IMR-90 (cell line): Measurements from ENCODE around the gene MCTP2. TPM values are rescaled to one million over a fixed set of nuclear protein-coding genes. Genes with fewer than 3 reads are reported as not detected.

ENCODE experiments used
- ATAC-seq: fragments of 200-7000 bp; cut with Tn5 transposase; 2 replicates; pipeline ENCODE4 v1.9.1; 2020; ENCODE audit warnings: low read depth, mild to moderate bottlenecking, moderate library complexity
- BruUV-seq: library from RNA; stranded (reverse); fragments of 400-500 nt; replicated peaks from 2 replicates; lab custom pipeline; 2021; lab: Mats Ljungman, UMichigan
- CTCF ChIA-PET: fragments of 300-600 bp; formaldehyde crosslinking; extraction: SDS; loops from one replicate; lab custom pipeline; 2021; ENCODE audit warnings: antibody characterized with exemption; lab: Yijun Ruan, JAX
- POLR2A ChIA-PET: fragments of 300-600 bp; sonication (Branson Sonifier 250); formaldehyde crosslinking; loops from one replicate; lab custom pipeline; 2022; ENCODE audit warnings: antibody characterized with exemption; ENCODE audit not compliant: unreplicated experiment; lab: Charles Lee
- DNase-seq: peaks from one replicate; pipeline ENCODE4 v3.0.0; 2013
- H2AFZ ChIP-seq: replicated peaks from 2 replicates; pipeline ENCODE3; 2013; ENCODE audit warnings: low read length, mild to moderate bottlenecking; ENCODE audit not compliant: poor library complexity
- H2AK5ac ChIP-seq: 2 replicates; pipeline ENCODE4 v1.6.1; 2013; ENCODE audit warnings: low read depth, low read length, inconsistent platforms
- H2AK9ac ChIP-seq: replicated peaks from 2 replicates; pipeline ENCODE3; 2013; ENCODE audit warnings: mild to moderate bottlenecking, low read depth, low read length, moderate library complexity; ENCODE audit not compliant: poor library complexity
- H2BK120ac ChIP-seq: 2 replicates; pipeline ENCODE4 v1.6.1; 2013; ENCODE audit warnings: low read depth, low read length, inconsistent platforms
- H2BK15ac ChIP-seq: 3 replicates; pipeline ENCODE4 v1.6.1; 2013; ENCODE audit warnings: low read depth, low read length, inconsistent platforms
- H2BK20ac ChIP-seq: 2 replicates; pipeline ENCODE4 v1.6.1; 2013; ENCODE audit warnings: low read depth, mild to moderate bottlenecking, inconsistent platforms, low read length, moderate library complexity
- H2BK5ac ChIP-seq: 2 replicates; pipeline ENCODE4 v1.6.1; 2013; ENCODE audit warnings: mild to moderate bottlenecking, low read depth, low read length, inconsistent platforms; ENCODE audit not compliant: poor library complexity, severe bottlenecking
- H3K14ac ChIP-seq: replicated peaks from 2 replicates; pipeline ENCODE4 v1.6.1; 2013; ENCODE audit warnings: low read depth, low read length, inconsistent platforms
- H3K18ac ChIP-seq: 2 replicates; pipeline ENCODE4 v1.6.1; 2013; ENCODE audit warnings: low read depth, low read length, control low read depth
- H3K23ac ChIP-seq: 2 replicates; pipeline ENCODE4 v1.6.1; 2013; ENCODE audit warnings: low read depth, low read length, inconsistent platforms
- H3K27ac ChIP-seq: 2 replicates; pipeline ENCODE4 v1.5.1; 2013; ENCODE audit warnings: mild to moderate bottlenecking, control low read depth, low read length; ENCODE audit not compliant: insufficient read depth
- H3K27me3 ChIP-seq: 2 replicates; pipeline ENCODE4 v1.6.1; 2013; ENCODE audit warnings: low read length; ENCODE audit not compliant: control insufficient read depth, insufficient read depth
- H3K36me3 ChIP-seq: 2 replicates; pipeline ENCODE4 v1.6.1; 2013; ENCODE audit warnings: low read length, mixed read lengths; ENCODE audit not compliant: control insufficient read depth, insufficient read depth
- H3K4ac ChIP-seq: 2 replicates; pipeline ENCODE4 v1.6.1; 2013; ENCODE audit warnings: low read depth, low read length, inconsistent platforms
- H3K4me1 ChIP-seq: 2 replicates; pipeline ENCODE4 v1.6.1; 2013; ENCODE audit warnings: low read length, mixed read lengths; ENCODE audit not compliant: control insufficient read depth, insufficient read depth
- H3K4me2 ChIP-seq: 2 replicates; pipeline ENCODE4 v1.6.1; 2013; ENCODE audit warnings: low read depth, mild to moderate bottlenecking, control low read depth, low read length, moderate library complexity
- H3K4me3 ChIP-seq: 2 replicates; pipeline ENCODE4 v1.5.1; 2013; ENCODE audit warnings: low read depth, mild to moderate bottlenecking, control low read depth, low read length, moderate library complexity; ENCODE audit not compliant: insufficient read depth
- H3K56ac ChIP-seq: 2 replicates; pipeline ENCODE4 v1.6.1; 2013; ENCODE audit warnings: low read length, inconsistent platforms; ENCODE audit not compliant: insufficient read depth; ENCODE audit errors: extremely low read depth
- H3K79me1 ChIP-seq, 2 experiments: 2 replicates each; pipeline ENCODE4 v1.6.1; 2013; ENCODE audit warnings: low read length in 2 of 2, inconsistent platforms in 1 of 2, low read depth in 1 of 2
- H3K9ac ChIP-seq: 2 replicates; pipeline ENCODE4 v1.6.1; 2013; ENCODE audit warnings: low read depth, low read length, control low read depth
- H3K9me1 ChIP-seq: 2 replicates; pipeline ENCODE4 v1.6.1; 2013; ENCODE audit warnings: low read length, inconsistent platforms; ENCODE audit not compliant: insufficient read depth
- H3K9me3 ChIP-seq: 2 replicates; pipeline ENCODE4 v1.6.1; 2013; ENCODE audit warnings: low read length; ENCODE audit not compliant: control insufficient read depth, insufficient read depth
- H4K20me1 ChIP-seq: 2 replicates; pipeline ENCODE4 v1.6.1; 2013; ENCODE audit warnings: low read length, inconsistent platforms; ENCODE audit not compliant: insufficient read depth
- H4K5ac ChIP-seq: 2 replicates; pipeline ENCODE4 v1.6.1; 2013; ENCODE audit warnings: mild to moderate bottlenecking, low read depth, low read length, control low read depth
- H4K8ac ChIP-seq, 2 experiments: 2 replicates each; pipeline ENCODE4 v1.6.1; 2013; ENCODE audit warnings: low read depth in 2 of 2, low read length in 2 of 2, control low read depth in 1 of 2, inconsistent platforms in 1 of 2
- H4K91ac ChIP-seq: 2 replicates; pipeline ENCODE4 v1.6.1; 2013; ENCODE audit warnings: low read depth, low read length, inconsistent platforms; ENCODE audit not compliant: insufficient read depth
- BHLHE40 ChIP-seq: fragments of 150-350 bp; IDR thresholded peaks from 2 replicates; pipeline ENCODE4 v1.6.1; 2016; ENCODE audit warnings: mild to moderate bottlenecking, low read depth, low read length
- FOS ChIP-seq: fragments of 150-350 bp; IDR thresholded peaks from 2 replicates; pipeline ENCODE4 v1.6.1; 2016; ENCODE audit warnings: low read depth, low read length
- RCOR1 ChIP-seq: IDR thresholded peaks from 2 replicates; pipeline ENCODE4 v1.6.1; 2012; ENCODE audit warnings: mild to moderate bottlenecking, low read length, improper control_type of control experiment; ENCODE audit not compliant: insufficient replicate concordance
- WGBS, 2 experiments: methylation state at CpG; one replicate each; pipeline versions ENCODE4 v1.1.5 to v1.1.7; 2013; ENCODE audit warnings: missing lambda C conversion rate in 2 of 2; ENCODE audit not compliant: insufficient read length in 1 of 2; ENCODE audit errors: extremely low coverage in 2 of 2; 5-methylcytosine and 5-hydroxymethylcytosine counted together
- dilution Hi-C: fragments of 300-500 bp; cut with HindIII; formaldehyde crosslinking; loops from one replicate; pipeline ENCODE4 v1.14.3; 2018; ENCODE audit warnings: low sequenced_read_pairs; ENCODE audit not compliant: unreplicated experiment
- in situ Hi-C: fragments of 300-500 bp; cut with MboI; formaldehyde crosslinking; loops from 3 replicates; pipeline ENCODE4 v1.14.3; 2019; ENCODE audit warnings: low sequenced_read_pairs, inconsistent platforms, mixed read lengths
- intact Hi-C: fragments of 100-400 bp; cut with micrococcal nuclease; formaldehyde crosslinking; loops from 2 replicates; pipeline ENCODE4 v1.10.0; 2022
- polyA plus RNA-seq, 3 experiments: library from polyadenylated mRNA; depleted of rRNA; stranded (reverse); fragments of >200 nt; gene quantifications; 2 replicates each; pipeline ENCODE4 v1.2.3, GENCODE V29; 2012; ENCODE audit warnings: low replicate concordance in 1 of 3
- total RNA-seq: library from RNA; depleted of rRNA; stranded (reverse); fragments of >200 nt; gene quantifications from 2 replicates; pipeline ENCODE4 v1.2.3, GENCODE V29; 2012
- TF ChIP-seq, protein P1 (sequence below): fragments of 150-350 bp; IDR thresholded peaks from 2 replicates; pipeline ENCODE4 v1.6.1; 2017; ENCODE audit warnings: mild to moderate bottlenecking, antibody characterized with exemption, low read length, low read depth

Gene MCTP2
- total and polyA plus RNA-seq, 2 of the 4 experiments (the other 2 are of a cell fraction), result 5.1 to 9.9 TPM

DNA sequence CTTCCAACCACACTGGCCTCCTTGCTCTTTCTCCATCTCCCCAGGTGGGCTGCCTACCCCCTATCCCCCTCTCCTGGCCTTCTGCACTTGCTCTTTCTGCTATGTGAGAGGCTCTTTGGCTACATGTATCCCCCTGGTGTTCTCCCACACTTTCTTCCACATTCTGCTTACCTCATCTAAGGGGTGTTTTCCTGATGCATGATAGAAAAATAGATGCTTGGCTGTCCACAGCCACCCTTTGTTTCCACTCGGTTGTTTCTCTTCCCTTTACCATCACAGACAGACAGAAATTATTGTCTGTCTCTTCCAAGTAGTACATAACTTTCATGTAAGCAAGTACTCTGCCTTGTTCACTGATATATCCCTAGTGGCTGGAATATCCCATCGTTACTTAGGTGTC lies 39.2 kb downstream of the MCTP2 start:
- no peak overlapping the region for H4K91ac ChIP-seq
- no peak overlapping the region for H2AK9ac ChIP-seq
- no TSS peak for BruUV-seq
- no peak overlapping the region for H2AK5ac ChIP-seq
- dilution Hi-C loops (no loop called here), in situ Hi-C loops (no loop called here), intact Hi-C loops (no loop called here)
- DNase-seq (no peak), ATAC-seq (no peak)
- no peak overlapping the region for H2BK20ac ChIP-seq
- H3K79me1 ChIP-seq, result peaks cover 6 to 11% of the 10 kb centered on the region in 2 experiments; a peak in 3 of 4 replicates
- no peak overlapping the region for H3K4me3 ChIP-seq
- peaks cover 1% of the 10 kb centered on the region; the same call in 1 of the 2 replicates for H3K36me3 ChIP-seq
- no peak overlapping the region for H2BK120ac ChIP-seq
- no peak overlapping the region for H3K23ac ChIP-seq
- no peak overlapping the region for H3K9ac ChIP-seq
- H2BK5ac ChIP-seq, result no peak overlapping the region
- no peak overlapping the region for H3K56ac ChIP-seq
- H4K20me1 ChIP-seq, result no peaks in the 10 kb centered on the region
- no peak overlapping the region for H3K4me2 ChIP-seq
- POLR2A ChIA-PET, result no interaction called here
- CTCF ChIA-PET, result no interaction called here
- H2AFZ ChIP-seq, result no peak overlapping the region
- H3K4me1 ChIP-seq, result peaks cover 3% of the 10 kb centered on the region; the same call in 1 of the 2 replicates
- no peaks in the 10 kb centered on the region for H3K27me3 ChIP-seq
- no peak overlapping the region for H3K4ac ChIP-seq
- H2BK15ac ChIP-seq, result no peak overlapping the region
- TF ChIP-seq FOS (no peak), RCOR1 (no peak), BHLHE40 (no peak)
- TF ChIP-seq, protein P1, sequence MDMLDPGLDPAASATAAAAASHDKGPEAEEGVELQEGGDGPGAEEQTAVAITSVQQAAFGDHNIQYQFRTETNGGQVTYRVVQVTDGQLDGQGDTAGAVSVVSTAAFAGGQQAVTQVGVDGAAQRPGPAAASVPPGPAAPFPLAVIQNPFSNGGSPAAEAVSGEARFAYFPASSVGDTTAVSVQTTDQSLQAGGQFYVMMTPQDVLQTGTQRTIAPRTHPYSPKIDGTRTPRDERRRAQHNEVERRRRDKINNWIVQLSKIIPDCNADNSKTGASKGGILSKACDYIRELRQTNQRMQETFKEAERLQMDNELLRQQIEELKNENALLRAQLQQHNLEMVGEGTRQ, result no peak
- H3K27ac ChIP-seq, result no peak overlapping the region
- no peak overlapping the region for H4K8ac ChIP-seq
- H3K18ac ChIP-seq, result no peak overlapping the region
- peaks cover 3% of the 10 kb centered on the region for H3K9me1 ChIP-seq
- WGBS, 2 experiments, result no CpG with 5 or more reads among the region's 2 CpGs
- no peaks in the 10 kb centered on the region for H3K9me3 ChIP-seq
- no peak overlapping the region for H3K14ac ChIP-seq
- no peak overlapping the region for H4K5ac ChIP-seq
